GM12878 (cell line): ENCODE data around the gene EPHA4. TPM values are rescaled to one million over a fixed set of nuclear protein-coding genes. Genes with fewer than 3 reads are reported as not detected.

ENCODE experiments used
- ATAC-seq: fragments of 200-7000 bp; cut with Tn5 transposase; 3 replicates; pipeline ENCODE4 v1.9.1; 2020; ENCODE audit warnings: mild to moderate bottlenecking, moderate library complexity
- BruUV-seq: library from RNA; stranded (reverse); fragments of 400-500 nt; replicated peaks from 2 replicates; lab custom pipeline; 2021; lab: Mats Ljungman, UMichigan
- CTCF ChIA-PET: fragments of 300-600 bp; sonication (Branson Sonifier 250); formaldehyde crosslinking; extraction: SDS; loops from one replicate; lab custom pipeline; 2021; ENCODE audit warnings: inconsistent platforms; lab: Yijun Ruan, JAX
- POLR2A ChIA-PET: fragments of 350-600 bp; formaldehyde crosslinking; extraction: SDS; loops from one replicate; lab custom pipeline; 2021; ENCODE audit warnings: inconsistent platforms; lab: Charles Lee
- RAD21 ChIA-PET: fragments of 300-600 bp; sonication (Branson Sonifier 250); formaldehyde crosslinking; loops from one replicate; lab custom pipeline; 2023; ENCODE audit warnings: antibody characterized with exemption; ENCODE audit not compliant: unreplicated experiment; lab: Charles Lee
- SMC1A ChIA-PET: fragments of 300-600 bp; sonication (Branson Sonifier 250); formaldehyde crosslinking; loops from one replicate; lab custom pipeline; 2023; ENCODE audit not compliant: unreplicated experiment, uncharacterized antibody; lab: Charles Lee
- DNase-seq: peaks from one replicate; pipeline ENCODE4 v3.0.0-alpha.2; 2011; ENCODE audit warnings: low read depth, low spot score
- FAIRE-seq: peaks from 3 replicates; lab custom pipeline; 2011; peaks lifted over from hg19 to GRCh38; lab: Jason Lieb, UNC
- H2AFZ ChIP-seq: 2 replicates; pipeline ENCODE4 v1.6.0; 2011; ENCODE audit warnings: low read depth, low read length, control low read depth; ENCODE audit not compliant: control insufficient read depth
- H3K27ac ChIP-seq: 2 replicates; pipeline ENCODE4 v1.5.1; 2011; ENCODE audit warnings: control low read depth; ENCODE audit not compliant: control insufficient read depth, insufficient read depth
- H3K27me3 ChIP-seq, 2 experiments: replicated peaks in 1 of 2; 2 replicates each; pipeline versions ENCODE4 v1.6.0 to v1.6.1; 2011; ENCODE audit warnings: low read length in 1 of 2; ENCODE audit not compliant: control insufficient read depth in 2 of 2, insufficient read depth in 2 of 2
- H3K36me3 ChIP-seq, 2 experiments: 2 replicates each; pipeline ENCODE4 v1.5.1; 2011; ENCODE audit warnings: low read length in 1 of 2; ENCODE audit not compliant: control insufficient read depth in 2 of 2, insufficient read depth in 2 of 2
- H3K4me1 ChIP-seq: 2 replicates; pipeline ENCODE4 v1.6.1; 2011; ENCODE audit warnings: mild to moderate bottlenecking, low read length, moderate library complexity, mixed read lengths; ENCODE audit not compliant: control insufficient read depth, insufficient read depth
- H3K4me2 ChIP-seq: 2 replicates; pipeline ENCODE4 v1.6.0; 2011; ENCODE audit warnings: control low read depth; ENCODE audit not compliant: control insufficient read depth, insufficient read depth
- H3K4me3 ChIP-seq: fragments of 200-600 bp; sonication (generic); 2 replicates; pipeline ENCODE4 v1.5.1; 2016
- H3K79me2 ChIP-seq: 2 replicates; pipeline ENCODE4 v1.6.0; 2011; ENCODE audit warnings: low read length; ENCODE audit not compliant: control insufficient read depth, insufficient read depth
- H3K9ac ChIP-seq: 2 replicates; pipeline ENCODE4 v1.8.0; 2011; ENCODE audit warnings: low read length, control low read depth, mixed read lengths; ENCODE audit not compliant: control insufficient read depth, insufficient read depth
- H3K9me3 ChIP-seq: replicated peaks from 3 replicates; pipeline ENCODE4 v1.5.1; 2011; ENCODE audit warnings: mild to moderate bottlenecking, low read length; ENCODE audit not compliant: control insufficient read depth, insufficient read depth
- H4K20me1 ChIP-seq: 2 replicates; pipeline ENCODE4 v1.6.0; 2011; ENCODE audit not compliant: control insufficient read depth, insufficient read depth
- BCLAF1 ChIP-seq: fragments of 450-650 bp; IDR thresholded peaks from 2 replicates; pipeline ENCODE4 v1.6.1; 2017; ENCODE audit warnings: antibody characterized with exemption, mild to moderate bottlenecking, moderate library complexity
- BRCA1 ChIP-seq: IDR thresholded peaks from 2 replicates; pipeline ENCODE4 v1.6.1; 2011; ENCODE audit warnings: low read depth, low read length, improper control_type of control experiment
- GABPA ChIP-seq: IDR thresholded peaks from 2 replicates; pipeline ENCODE4 v1.6.1; 2014; ENCODE audit warnings: antibody characterized with exemption, low read depth, mild to moderate bottlenecking, inconsistent platforms
- MYB ChIP-seq: fragments of 150-350 bp; IDR thresholded peaks from 2 replicates; pipeline ENCODE4 v1.6.1; 2014; ENCODE audit warnings: mild to moderate bottlenecking, low read depth, low read length, borderline replicate concordance
- NFIC ChIP-seq: IDR thresholded peaks from 2 replicates; pipeline ENCODE4 v1.6.1; 2012; ENCODE audit warnings: low read depth, mild to moderate bottlenecking, inconsistent platforms, low read length, moderate library complexity
- NFXL1 ChIP-seq: fragments of 450-650 bp; IDR thresholded peaks from 2 replicates; pipeline ENCODE4 v1.6.1; 2017; ENCODE audit warnings: antibody characterized with exemption, mild to moderate bottlenecking, borderline replicate concordance
- NFYB ChIP-seq: IDR thresholded peaks from 2 replicates; pipeline ENCODE4 v1.6.1; 2011; ENCODE audit warnings: low read depth, mild to moderate bottlenecking, low read length, improper control_type of control experiment, moderate library complexity; ENCODE audit not compliant: insufficient read depth
- RELB ChIP-seq: fragments of 450-650 bp; IDR thresholded peaks from 2 replicates; pipeline ENCODE4 v1.6.1; 2017; ENCODE audit warnings: low read depth, mild to moderate bottlenecking, moderate library complexity
- SP1 ChIP-seq: IDR thresholded peaks from one replicate; pipeline ENCODE4 v1.6.1; 2011; ENCODE audit warnings: low read depth, low read length
- WGBS: methylation state at CpG from one replicate; pipeline ENCODE4 v1.1.6; 2016; ENCODE audit warnings: low lambda C conversion rate; ENCODE audit not compliant: insufficient replicate concordance, insufficient coverage; ENCODE audit errors: missing lambda C conversion rate; 5-methylcytosine and 5-hydroxymethylcytosine counted together
- in situ Hi-C: fragments of 300-500 bp; cut with MboI; formaldehyde crosslinking; loops from 9 replicates; pipeline ENCODE4 v1.14.3; 2018; ENCODE audit warnings: mixed read lengths
- intact Hi-C: fragments of 100-400 bp; cut with micrococcal nuclease; formaldehyde crosslinking; loops from one replicate; pipeline ENCODE4 v1.14.2; 2022; ENCODE audit not compliant: unreplicated experiment
- polyA plus RNA-seq, 11 experiments: library from polyadenylated mRNA; depleted of rRNA in 4 of 11; unstranded in 6 of 11; stranded (reverse) in 5 of 11; fragments of >200 nt; fragmentation: Nextera tagmentation in 4 of 11; fragmentation: Illumina TruSeq in 1 of 11; extraction: Ambion mirVana in 4 of 11; extraction: Trizol in 1 of 11; gene quantifications; 1 replicate in 1 of 11; 2 replicates in 10 of 11; pipeline versions ENCODE4 v1.2.1 to v1.2.3, GENCODE V29; 2011 to 2016; ENCODE audit warnings: inconsistent platforms in 2 of 11, missing spikeins in 2 of 11, low read depth in 1 of 11
- total RNA-seq, 4 experiments: library from RNA; depleted of rRNA in 3 of 4; stranded (reverse); fragments of >200 nt in 3 of 4; fragmentation: Illumina TruSeq in 1 of 4; extraction: Trizol in 1 of 4; gene quantifications; 2 replicates each; pipeline versions ENCODE4 v1.2.1 to v1.2.3, GENCODE V29; 2013 to 2021

EPHA4 gene
- total and polyA plus RNA-seq, 10 of the 15 experiments (the other 5 are each of a cell fraction or from before 2014, with no cell fraction given), result 0.06 to 1.5 (median 0.33) TPM; not detected in 1

- intact Hi-C loops, result no loop called here
- no peaks in the 10 kb centered on the region for H4K20me1 ChIP-seq
- 44% methylated on average over 10 of the region's 10 CpGs for WGBS
- H3K79me2 ChIP-seq, result no peaks in the 10 kb centered on the region
- DNase-seq (no peak), FAIRE-seq (no peak), ATAC-seq (peak; percentile 70)
- no peaks in the 10 kb centered on the region for H3K4me1 ChIP-seq
- no TSS peak for BruUV-seq
- no peak overlapping the region for H3K4me3 ChIP-seq
- RAD21 ChIA-PET, result no interaction called here
- TF ChIP-seq NFIC (no peak), MYB (no peak), BRCA1 (no peak), SP1 (no peak), BCLAF1 (no peak), GABPA (no peak), RELB (no peak), NFYB (no peak), NFXL1 (no peak)
- H3K27ac ChIP-seq, result no peak overlapping the region
- in situ Hi-C loops, result no loop called here
- H3K4me2 ChIP-seq, result no peak overlapping the region
- SMC1A ChIA-PET, result interaction anchor here (0.8 to 1.1 kb wide), 3 partner anchors 9 to 84 kb away, joined by 3 to 5 read pairs (median 4); no protein-coding TSS in a partner anchor
- POLR2A ChIA-PET, result no interaction called here
- no peaks in the 10 kb centered on the region for H3K36me3 ChIP-seq
- no peaks in the 10 kb centered on the region; a peak in 1 of 4 replicates for H3K27me3 ChIP-seq
- CTCF ChIA-PET, result interaction anchor here (1.0 kb wide), 1 partner anchor 12 kb away, joined by 4 read pairs; no protein-coding TSS in a partner anchor
- H3K9me3 ChIP-seq, result no peaks in the 10 kb centered on the region
- H2AFZ ChIP-seq, result no peak overlapping the region
- H3K9ac ChIP-seq, result no peak overlapping the region
These were observed 42.0 kb downstream of the EPHA4 start for GRCh38 chr2:221529943-221530652.
